GM18511 (cell line): Measurements from ENCODE around the gene RPP40.
"Not testable (repeated sequence)": the region's sequence is repeated elsewhere in the genome, so short reads cannot be mapped to it uniquely, and the experiment has no call there.

Experiments
- ATAC-seq: cut with Tn5 transposase; IDR thresholded peaks from one replicate; pipeline ENCODE4 v1.9.1; 2021; ENCODE audit warnings: mild to moderate bottlenecking, moderate library complexity; ENCODE audit not compliant: unreplicated experiment

The RPP40 gene, protein sequence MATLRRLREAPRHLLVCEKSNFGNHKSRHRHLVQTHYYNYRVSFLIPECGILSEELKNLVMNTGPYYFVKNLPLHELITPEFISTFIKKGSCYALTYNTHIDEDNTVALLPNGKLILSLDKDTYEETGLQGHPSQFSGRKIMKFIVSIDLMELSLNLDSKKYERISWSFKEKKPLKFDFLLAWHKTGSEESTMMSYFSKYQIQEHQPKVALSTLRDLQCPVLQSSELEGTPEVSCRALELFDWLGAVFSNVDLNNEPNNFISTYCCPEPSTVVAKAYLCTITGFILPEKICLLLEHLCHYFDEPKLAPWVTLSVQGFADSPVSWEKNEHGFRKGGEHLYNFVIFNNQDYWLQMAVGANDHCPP

DNA sequence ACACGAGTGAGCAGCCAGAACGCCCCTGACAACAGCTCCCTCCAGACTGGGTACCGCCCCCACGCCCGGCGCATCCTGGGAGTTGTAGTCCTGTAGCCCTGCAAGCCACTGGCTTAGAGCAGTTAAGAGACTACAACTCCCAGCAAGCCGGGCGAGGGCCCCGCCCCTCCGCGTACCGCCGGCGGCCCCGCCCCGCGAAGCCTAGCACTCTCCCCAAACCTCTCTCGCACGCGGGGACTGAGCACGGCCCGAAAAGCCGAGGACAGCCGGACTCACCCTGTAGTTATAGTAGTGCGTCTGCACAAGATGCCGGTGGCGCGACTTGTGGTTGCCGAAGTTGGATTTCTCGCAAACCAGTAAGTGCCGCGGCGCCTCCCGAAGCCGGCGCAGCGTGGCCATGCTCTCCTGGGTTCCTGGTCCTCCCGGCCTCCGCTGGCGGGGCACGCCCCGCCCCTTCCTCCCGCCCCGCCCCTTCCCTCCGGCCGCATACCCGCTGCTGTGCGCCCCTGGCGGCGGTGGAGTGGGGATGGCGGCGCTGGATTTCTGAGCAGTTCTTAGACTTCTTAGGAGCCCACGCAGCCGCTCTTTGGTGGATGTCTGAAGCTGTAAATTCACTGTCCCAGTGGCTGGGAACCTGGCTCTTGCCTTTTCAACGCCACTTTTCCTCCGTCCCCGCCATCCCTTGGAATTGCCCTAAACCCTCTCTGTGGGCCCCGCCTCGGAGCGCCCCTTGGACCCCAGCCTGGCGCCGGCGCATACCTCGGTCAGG lies at the start of gene RPP40:
Gene RPP40, minus strand, starts transcription at position 434 of the 769 bp plus-strand sequence. Its CDS starts 35 bp downstream, at position 399.
- peak; percentile 91 for ATAC-seq

DNA sequence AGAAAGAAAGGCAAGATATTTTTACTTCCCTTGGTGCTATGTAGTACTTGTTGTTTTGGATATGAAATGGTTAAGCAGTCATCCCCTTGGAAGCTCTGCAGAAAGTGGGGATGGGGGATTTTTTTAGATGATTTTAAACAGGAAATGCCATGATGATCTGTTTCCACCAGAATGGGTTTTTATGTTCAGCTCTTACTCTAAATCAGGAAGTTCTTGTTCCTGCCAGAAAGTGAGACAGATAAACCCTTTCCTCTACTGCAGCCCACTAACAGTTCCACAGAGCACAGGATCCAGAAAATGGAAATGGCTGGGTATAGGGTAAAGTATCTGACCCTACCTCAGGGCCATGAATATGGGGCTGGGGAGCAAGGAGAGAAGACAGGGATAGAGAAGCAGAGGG lies 49.2 kb upstream of the RPP40 start:
- ATAC-seq, result no peak

DNA sequence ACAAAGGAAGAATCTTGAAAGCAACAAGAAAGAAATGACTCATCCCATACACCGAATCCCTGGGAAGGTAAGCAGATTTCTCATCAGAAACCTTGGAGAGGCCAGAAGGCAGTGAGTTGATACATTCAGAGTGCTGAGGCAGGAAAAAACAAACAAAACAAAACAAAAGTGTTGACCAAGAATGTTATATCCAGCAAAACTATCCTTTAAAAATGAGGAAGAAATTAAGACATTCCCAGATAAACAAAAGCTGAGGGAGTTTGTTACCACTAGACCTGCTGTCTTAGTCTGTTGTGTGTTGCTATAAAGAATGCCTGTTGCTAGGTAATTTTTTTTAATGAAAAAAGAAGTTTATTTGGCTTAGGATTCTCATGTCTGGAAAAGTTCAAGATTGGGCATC lies 47.6 kb upstream of the RPP40 start:
- no peak for ATAC-seq

DNA sequence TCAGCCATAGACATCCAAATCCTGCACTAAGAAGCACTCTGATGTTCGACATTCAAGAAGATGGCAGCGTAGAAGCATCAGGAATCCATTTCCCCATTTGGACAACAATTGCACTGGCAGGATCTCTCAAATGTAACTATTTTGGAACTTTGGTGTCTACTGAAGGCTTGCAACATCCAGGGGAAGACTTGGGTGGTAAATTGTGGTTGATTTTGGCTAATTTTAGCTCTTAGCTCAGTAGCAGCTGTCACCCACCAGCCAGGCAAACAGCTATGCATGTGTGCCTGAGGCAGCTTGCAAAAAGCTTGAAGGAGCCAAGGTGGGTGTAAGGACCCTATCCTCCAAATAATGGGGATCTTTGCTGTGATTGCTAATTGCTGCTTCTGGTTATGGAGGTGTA lies 46.2 kb upstream of the RPP40 start:
- no peak for ATAC-seq

DNA sequence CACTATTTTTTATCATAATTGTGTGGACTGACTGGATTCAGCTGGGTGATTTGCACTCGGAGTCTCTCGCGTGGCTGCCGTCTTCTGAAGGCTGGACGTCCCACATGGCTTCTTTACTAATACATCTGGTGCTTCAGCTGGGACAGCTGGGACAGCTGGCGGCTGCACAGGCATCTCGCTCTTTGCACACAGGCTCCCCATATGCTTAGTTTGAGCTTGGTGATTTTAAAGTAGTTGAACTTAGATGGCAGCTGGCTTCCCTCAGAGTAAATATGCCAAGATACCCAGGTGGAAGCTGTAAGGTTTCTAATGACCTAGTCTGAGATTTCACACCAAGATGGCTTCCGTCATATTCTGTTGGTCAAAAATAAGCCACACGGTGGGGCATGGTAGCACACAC lies 42.6 kb upstream of the RPP40 start:
- ATAC-seq, result no peak

DNA sequence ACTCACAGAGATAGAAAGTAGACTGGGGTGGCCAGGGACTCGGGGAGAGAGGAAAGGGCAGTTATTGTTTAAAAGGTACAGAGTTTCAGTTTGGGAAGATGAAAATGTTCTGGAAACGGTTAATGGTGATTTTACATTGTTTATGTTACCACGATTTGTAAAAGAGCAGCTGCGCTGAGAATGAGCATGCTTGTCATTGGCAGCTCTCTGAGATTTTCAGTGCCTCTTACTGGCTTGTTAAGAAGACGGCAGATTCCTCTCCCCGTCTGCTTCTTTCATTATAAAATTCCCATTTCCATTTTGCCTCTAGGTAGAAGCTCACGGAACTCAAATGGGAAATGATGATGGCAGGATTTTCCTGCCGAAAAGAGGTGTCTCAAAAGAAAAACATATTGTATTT lies 41.6 kb upstream of the RPP40 start:
- no peak for ATAC-seq

DNA sequence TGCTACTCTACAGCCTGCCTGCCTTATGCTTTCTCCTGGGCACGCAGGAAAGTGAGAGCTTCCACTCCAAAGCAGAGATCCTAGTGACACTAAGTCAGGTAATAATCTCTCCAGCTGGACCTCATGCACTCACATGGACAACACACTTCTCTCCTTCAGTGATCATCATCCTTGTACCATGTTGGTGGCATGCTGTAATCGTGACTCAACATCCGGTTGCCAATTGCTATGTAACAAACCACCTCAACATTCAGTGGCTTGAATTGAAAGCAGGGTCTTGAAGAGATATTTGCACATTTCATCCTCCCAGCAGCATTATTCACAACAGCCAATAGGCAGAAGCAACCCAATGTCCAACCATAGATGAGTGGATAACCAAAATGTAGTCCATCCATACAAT lies 41.0 kb upstream of the RPP40 start:
- no peak for ATAC-seq

DNA sequence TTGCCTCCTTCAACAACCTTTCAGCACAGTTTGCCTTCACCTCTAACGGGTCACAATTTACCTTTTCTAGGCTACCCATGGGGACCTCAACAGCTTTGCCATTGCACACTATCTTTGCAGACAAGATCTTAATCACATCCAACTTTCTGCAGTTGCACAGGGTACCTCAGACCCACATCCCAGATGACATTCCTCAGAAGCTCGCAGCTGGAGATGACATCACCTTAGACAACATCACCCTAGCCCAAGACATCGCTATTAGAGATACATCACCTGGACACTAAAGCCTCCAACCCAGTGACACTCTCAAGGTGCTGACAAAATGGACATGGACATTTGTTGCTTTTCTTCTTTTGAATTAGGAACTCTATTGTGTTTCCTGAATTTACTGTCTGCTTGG lies 38.6 kb upstream of the RPP40 start:
- ATAC-seq, result no peak

DNA sequence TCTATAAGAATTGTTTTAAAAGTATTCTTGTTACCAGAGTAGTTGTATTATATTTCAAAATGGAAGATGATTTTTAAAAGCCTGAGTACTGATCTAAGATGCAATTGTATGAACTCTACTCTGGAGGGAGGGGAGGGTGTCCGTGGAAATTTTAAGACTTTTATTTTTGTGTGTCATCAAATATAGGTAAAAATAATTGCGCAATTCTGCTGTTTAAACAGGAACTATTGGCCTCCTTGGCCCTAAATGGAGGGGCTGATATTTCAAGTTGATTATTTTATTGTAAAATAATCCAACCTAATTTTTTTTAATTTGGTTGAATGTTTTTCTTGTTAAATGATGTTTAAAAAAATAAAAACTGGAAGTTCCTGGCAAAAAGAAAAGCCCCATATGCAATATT lies 38.1 kb upstream of the RPP40 start:
- no peak for ATAC-seq

DNA sequence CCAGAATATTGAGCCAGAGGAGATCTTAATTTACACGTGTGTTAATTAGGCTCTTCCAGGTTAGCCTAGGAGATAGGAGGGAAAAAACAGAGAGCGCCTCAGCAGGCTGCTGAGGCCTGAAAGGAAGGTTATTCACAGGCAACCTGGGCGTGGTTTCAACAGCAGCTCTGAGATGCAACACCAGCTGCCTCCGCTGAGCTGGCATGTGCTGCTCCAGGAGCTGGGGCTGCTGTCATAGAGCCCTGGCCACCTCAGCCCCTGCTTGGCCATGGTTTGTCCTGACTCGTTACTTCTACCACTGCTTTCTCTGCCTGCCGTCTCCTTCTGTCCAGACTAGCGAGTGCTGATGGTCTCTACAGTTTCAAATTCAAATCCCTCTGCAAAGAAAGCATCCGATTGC lies 32.4 kb upstream of the RPP40 start:
- no peak for ATAC-seq

DNA sequence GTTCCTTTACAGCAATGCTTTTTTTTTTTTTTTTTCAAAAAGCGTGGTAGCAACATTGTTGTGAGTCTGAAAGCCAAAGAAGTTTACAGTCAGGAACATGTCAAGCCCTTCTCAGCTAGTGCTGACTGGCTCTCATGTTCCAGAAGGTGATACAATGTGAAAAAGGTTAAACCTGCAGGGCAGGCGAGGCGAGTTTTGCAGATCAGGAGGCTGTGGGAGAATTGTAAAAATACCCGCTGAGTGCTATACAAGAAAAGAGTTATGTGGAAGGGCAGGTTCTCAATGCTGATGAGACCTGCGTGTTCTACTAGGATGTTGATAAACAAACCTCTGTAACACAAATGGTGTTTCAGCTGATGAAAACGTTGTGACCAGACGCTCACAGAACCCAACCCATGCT lies 30.9 kb upstream of the RPP40 start:
- ATAC-seq, result no peak

DNA sequence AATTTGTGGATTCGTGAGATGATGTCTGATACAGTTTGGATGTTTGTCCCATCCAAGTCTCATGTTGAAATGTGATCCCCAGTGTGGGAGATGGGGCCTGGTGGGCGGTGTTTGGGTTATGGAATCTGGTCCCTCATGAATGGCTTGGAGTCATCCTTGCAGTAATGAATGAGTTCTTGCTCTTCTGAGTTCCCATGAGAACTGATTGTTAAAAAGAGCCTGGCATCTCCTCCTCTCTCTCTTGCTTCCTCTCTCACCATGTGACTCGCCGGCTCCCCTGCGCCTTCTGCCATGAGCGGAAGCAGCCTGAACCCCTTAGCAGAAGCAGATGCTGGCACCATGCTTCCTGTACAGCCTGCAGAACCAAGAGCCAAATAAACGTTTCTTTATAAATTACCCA lies 30.5 kb upstream of the RPP40 start:
- no peak for ATAC-seq

DNA sequence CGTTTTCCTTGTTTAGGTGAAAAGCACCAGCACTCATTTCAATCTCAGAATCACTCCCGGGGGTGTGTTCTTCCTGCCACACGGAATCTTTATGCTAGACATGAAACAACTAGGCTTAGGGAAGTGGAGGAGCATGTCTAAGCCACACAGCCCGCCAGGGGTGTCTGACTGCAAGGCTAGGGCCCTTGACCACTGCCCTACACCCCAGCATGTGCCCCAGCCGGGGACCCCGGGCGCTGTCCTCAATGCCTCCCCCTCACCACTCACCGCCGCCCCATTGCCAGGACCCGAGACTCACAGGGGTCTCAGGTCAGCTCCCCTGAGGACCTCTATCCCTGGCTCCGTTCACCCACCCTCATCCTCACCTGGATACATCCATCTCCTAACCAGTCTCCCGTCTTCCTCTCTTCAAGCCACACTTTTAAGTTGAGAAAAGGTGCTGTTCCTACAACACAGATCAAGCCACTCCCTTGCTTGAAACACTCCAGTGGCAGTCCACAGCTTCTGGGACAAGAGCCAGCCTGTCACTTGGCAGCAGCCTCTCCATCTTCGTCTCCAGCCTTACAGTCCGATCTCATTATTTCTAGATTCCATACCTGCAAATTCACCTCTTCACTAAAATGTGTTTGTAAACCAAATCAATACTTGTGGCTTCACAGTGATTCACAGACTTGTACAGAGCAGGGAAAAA lies 29.5 kb upstream of the RPP40 start:
- not testable (repeated sequence) for ATAC-seq

DNA sequence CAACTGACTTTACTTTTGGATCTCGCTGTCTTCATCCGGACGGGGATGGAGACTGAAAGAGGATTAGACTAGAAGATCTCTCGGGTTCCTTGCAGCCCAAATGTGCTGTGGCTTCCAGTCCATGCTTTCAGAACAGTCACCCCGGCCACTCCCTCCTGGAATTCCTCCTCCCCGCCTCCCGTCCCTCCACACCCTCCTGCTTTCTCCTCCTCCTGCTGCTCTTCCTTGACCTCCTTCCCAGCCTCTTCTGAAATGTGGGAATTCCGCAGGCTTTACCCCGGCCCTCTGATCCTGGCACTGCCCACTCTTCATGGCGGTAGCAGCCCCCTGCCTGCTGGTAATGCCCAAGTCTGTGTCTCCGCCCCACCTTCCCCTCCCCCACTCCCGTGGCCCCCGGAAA lies 28.9 kb upstream of the RPP40 start:
- not testable (repeated sequence) for ATAC-seq

DNA sequence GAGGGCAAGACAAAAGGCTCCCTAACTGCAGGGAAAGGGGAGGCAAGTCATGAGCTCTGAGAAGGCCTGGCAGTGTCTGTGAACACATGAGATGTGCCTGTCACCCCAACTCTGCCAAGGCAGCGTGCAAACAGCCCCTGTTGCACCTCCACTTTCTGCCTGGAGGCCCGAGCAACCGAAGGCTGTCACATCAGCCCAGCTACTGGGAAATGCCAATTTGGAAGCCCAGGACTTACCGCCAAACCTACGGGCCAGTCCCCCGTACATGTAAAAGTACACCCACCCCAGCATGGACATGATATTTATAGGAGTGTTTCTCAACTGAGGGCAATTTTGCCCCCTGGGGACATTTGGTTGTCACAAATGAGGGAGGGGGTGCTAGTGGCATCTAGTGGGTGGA lies 27.3 kb upstream of the RPP40 start:
- no peak for ATAC-seq

DNA sequence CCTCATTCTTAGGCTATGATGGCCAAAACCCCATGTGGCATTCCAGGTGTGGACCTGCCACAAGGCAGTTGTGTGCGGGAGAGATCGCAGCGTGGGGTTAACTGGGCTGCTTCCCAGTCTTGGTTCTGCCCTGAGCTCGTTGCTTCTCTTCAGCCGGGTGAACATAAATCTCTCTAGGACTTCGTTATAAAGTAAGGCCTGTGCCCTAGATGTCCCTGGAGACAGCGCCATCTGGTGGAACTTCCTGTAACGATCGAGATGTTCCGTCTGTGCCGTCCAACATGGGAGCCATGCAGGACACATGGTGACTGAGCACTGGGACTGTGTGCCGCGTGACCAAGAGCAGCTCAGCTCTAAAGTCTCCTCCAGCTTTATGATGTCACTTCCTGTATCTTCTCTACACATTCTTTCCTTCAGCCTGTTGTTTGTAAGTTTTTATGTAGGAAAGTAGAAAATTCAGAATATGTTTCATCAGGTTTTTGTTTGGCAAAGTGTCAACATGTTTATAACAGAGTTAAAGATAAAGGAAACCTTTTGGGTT lies 26.8 kb upstream of the RPP40 start:
- ATAC-seq, result peak; percentile 91

DNA sequence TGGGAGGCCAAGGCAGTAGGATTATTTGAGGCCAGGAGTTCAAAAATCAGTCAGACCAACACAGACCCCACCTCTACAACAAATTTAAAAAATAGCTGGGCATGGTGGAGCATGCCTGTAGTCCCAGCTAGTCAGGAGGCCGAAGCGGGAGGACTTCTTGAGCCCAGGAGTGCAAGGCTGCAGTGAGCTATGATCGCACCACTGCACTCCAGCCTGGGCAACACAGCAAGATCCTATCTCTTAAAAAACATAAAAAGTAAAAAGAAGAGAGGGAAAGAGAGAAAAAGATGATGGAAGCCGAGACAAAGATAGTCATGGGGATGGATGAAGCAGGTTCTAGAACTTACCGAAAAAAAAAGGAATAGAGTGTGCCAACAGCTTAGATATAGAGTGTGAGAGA lies 25.8 kb upstream of the RPP40 start:
- no peak for ATAC-seq

DNA sequence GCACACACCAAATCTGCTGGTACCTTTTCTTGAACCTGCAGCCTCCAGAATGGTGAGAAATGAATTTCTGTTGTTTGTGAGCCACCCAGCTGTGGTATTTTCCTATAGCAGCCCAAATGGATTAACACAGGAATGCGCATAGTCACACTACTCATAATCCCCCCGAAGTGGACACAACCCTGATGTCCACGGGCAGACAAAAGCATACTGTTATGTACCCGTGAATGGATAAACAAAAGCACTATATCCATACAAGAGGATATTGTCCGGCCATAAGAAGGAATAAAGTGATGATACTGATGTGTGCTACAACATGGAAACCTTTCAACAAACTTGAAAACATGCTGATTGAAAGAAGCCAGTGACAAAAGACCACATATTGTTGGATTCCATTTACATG lies 25.1 kb upstream of the RPP40 start:
- ATAC-seq, result no peak

DNA sequence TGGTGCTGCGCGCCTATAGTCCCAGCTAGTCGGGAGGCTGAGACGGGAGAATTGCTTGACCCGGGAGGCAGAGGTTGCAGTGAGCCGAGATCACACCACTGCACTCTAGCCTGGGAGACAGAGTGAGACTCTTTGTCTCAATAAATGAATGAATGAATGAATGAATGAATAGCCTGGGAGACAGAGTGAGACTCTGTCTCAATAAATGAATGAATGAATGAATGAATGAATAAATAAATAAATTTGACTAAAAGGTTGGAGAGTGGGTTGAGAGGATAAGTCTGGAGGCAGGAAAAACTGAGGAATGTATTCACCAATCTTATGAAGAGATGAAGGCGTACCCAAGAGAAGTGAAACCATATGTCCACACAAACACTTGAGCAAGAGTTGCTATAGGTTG lies 24.5 kb upstream of the RPP40 start:
- no peak for ATAC-seq

DNA sequence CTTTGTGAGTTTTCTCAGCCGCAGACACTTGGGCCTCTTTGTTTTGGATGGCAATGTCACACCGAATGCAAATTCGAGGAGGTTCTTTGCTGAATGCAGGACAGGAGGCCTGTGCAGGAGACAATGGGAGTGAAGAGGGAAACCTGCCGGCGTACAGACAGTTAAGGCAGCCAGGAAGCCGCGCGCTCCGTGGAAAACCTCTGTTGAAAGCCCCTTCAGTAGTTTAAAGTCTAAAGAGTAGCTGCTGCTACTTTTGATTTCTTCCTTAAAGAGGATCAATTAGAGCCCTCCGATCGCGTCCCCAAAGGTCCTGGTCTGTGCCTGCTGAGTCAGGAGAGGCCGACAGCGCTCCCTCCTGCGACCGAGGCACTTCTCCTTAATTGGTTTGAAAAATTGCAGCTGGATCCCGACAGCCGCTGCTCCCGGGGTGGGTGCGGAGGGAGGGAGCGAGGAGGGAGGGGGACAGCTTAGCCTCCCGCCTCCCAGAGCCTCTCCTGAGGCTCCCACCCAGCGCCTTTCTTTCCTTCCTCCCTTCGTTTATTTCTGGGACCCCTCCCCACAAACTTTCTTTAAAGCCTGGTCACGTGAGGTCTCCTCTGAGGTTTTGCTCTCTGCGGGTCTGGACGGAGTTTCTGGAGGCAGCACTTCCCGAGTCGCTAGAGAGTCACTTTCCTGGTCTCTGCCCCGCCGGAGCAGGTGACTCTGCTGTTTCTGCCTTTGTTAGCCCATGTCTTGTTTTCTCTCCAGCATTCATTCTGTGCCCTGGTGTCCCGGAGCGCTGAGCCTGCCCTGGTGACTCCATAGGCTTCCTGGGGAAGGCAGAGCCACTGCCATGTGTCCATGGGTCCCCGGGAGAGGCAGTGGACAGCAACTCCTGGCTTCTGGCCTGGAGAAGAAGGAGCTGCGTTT lies 22.3 kb upstream of the RPP40 start:
- no peak for ATAC-seq

DNA sequence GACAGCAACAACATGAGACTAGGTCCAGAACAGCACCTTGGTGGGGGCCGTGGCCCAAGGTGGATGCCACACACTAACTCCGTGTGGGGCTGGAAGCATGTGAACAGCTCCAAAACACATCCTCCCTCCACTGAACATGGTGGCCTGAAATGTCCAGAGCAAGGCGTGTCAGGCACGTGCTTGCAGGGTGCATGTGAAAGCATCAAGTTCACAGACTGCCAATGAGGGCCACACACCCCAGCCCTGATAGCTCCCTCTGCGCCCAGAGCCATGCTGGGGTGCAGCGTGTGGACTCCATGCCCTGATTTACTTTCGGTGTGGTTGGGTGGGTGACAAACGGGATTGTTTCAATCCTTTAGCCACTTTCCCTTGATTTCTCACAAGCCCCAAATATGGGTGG lies 20.1 kb upstream of the RPP40 start:
- ATAC-seq, result no peak
